ENCODE results near the gene RUNDC3A.

RUNDC3A gene

GRCh38 chr17:44308320-44308818 lies at the start of gene RUNDC3A (continued):
- peak; percentile 44 for TF ChIP-seq ZBTB17 (tag by site-specific recombination; IDR thresholded peaks at IDR 0.05)
- peak; percentile 92 for TF ChIP-seq ZNF600 (tag by site-specific recombination; IDR thresholded peaks at IDR 0.05)
- TF ChIP-seq ZBTB20 (tag by site-specific recombination; IDR thresholded peaks at IDR 0.05), result peak; percentile 86; the same call in 1 of the 2 replicates
- no peak for TF ChIP-seq ZNF776 (tag by site-specific recombination; IDR thresholded peaks at IDR 0.05; ENCODE audit: borderline replicate concordance)
- TF ChIP-seq KLF1 (tag by site-specific recombination; IDR thresholded peaks at IDR 0.05), result peak; percentile 38; the same call in 1 of the 2 replicates
- TF ChIP-seq TSHZ1 (tag by site-specific recombination; IDR thresholded peaks at IDR 0.05; ENCODE audit: borderline replicate concordance), result no peak
- no peak for TF ChIP-seq HOXD13 (CRISPR knock-in tag; IDR thresholded peaks at IDR 0.05; ENCODE audit: borderline replicate concordance)
- TF ChIP-seq ZNF114 (tag by site-specific recombination; IDR thresholded peaks at IDR 0.05), result no peak
- peak; percentile 46; the same call in 1 of the 2 replicates for TF ChIP-seq ZNF692 (tag by site-specific recombination; IDR thresholded peaks at IDR 0.05)
- TF ChIP-seq ZXDB (tag by site-specific recombination; IDR thresholded peaks at IDR 0.05), result no peak
- no peak for TF ChIP-seq ZFP37 (tag by site-specific recombination; IDR thresholded peaks at IDR 0.05)
- no peak for TF ChIP-seq ZNF830 (tag by site-specific recombination; IDR thresholded peaks at IDR 0.05; ENCODE audit: low read depth)
- TF ChIP-seq PRDM10 (tag by site-specific recombination; IDR thresholded peaks at IDR 0.05), result peak; percentile 98
- no peak for TF ChIP-seq ZNF518A (tag by site-specific recombination; conservative IDR thresholded peaks at IDR 0.05; ENCODE audit: low read depth)
- peak; percentile 55 for TF ChIP-seq ZNF341 (tag by site-specific recombination; IDR thresholded peaks at IDR 0.05; ENCODE audit: low read depth)
- TF ChIP-seq ZBTB1 (tag by site-specific recombination; IDR thresholded peaks at IDR 0.05), result no peak
- no peak for TF ChIP-seq GLI4 (tag by site-specific recombination; IDR thresholded peaks at IDR 0.05)
- TF ChIP-seq KLF9 (tag by site-specific recombination; IDR thresholded peaks at IDR 0.05; ENCODE audit: low read depth), result peak; percentile 83
- TF ChIP-seq ZNF2 (tag by site-specific recombination; IDR thresholded peaks at IDR 0.05), result no peak
- no peak for TF ChIP-seq HOXA7 (CRISPR knock-in tag; IDR thresholded peaks at IDR 0.05; ENCODE audit: borderline replicate concordance)
- no peak; the same call in 1 of the 2 replicates for TF ChIP-seq KLF17 (tag by site-specific recombination; IDR thresholded peaks at IDR 0.05)
- TF ChIP-seq ZSCAN23 (tag by site-specific recombination; IDR thresholded peaks at IDR 0.05), result no peak
- no peak for TF ChIP-seq ZNF664 (tag by site-specific recombination; IDR thresholded peaks at IDR 0.05)
- no peak for TF ChIP-seq ZNF558 (tag by site-specific recombination; IDR thresholded peaks at IDR 0.05)
- TF ChIP-seq ZNF416 (tag by site-specific recombination; IDR thresholded peaks at IDR 0.05), result no peak
- TF ChIP-seq ZNF747 (tag by site-specific recombination; IDR thresholded peaks at IDR 0.05), result no peak
